DND-41 (cell line): ENCODE results near the gene TMCC1.
"Not testable (repeated sequence)": the region's sequence is repeated elsewhere in the genome, so short reads cannot be mapped to it uniquely, and the experiment has no call there.

Experiments used
- ATAC-seq: fragments of 200-7000 bp; cut with Tn5 transposase; 3 replicates; pipeline ENCODE4 v1.9.1; 2021; ENCODE audit warnings: low read depth; ENCODE audit not compliant: insufficient read depth
- DNase-seq: peaks from one replicate; pipeline ENCODE4 v3.0.0-alpha.2; 2020
- H2AFZ ChIP-seq: 2 replicates; pipeline ENCODE4 v1.6.0; 2012; ENCODE audit warnings: low read depth, low read length
- H3K27ac ChIP-seq: 2 replicates; pipeline ENCODE4 v1.5.1; 2012; ENCODE audit warnings: low read length, inconsistent platforms
- H3K27me3 ChIP-seq: fragments of 200-600 bp; sonication (generic); 2 replicates; pipeline ENCODE4 v1.6.0; 2012; ENCODE audit warnings: low read length, mild to moderate bottlenecking, inconsistent platforms; ENCODE audit not compliant: insufficient read depth, poor library complexity
- H3K36me3 ChIP-seq: 2 replicates; pipeline ENCODE4 v1.5.1; 2012; ENCODE audit warnings: low read length, inconsistent platforms; ENCODE audit not compliant: insufficient read depth
- H3K4me1 ChIP-seq: 2 replicates; pipeline ENCODE4 v1.5.1; 2012; ENCODE audit warnings: mild to moderate bottlenecking, low read length; ENCODE audit not compliant: insufficient read depth
- H3K4me2 ChIP-seq: 2 replicates; pipeline ENCODE4 v1.6.0; 2012; ENCODE audit warnings: mild to moderate bottlenecking, moderate library complexity, low read length, inconsistent platforms; ENCODE audit not compliant: insufficient read depth
- H3K4me3 ChIP-seq, 2 experiments: fragments of 200-600 bp in 1 of 2; shearing (Covaris generic) in 1 of 2; 2 replicates each; pipeline ENCODE4 v1.5.1; 2012 to 2016; ENCODE audit warnings: inconsistent platforms in 2 of 2, low read length in 2 of 2, mild to moderate bottlenecking in 2 of 2, low read depth in 1 of 2, moderate library complexity in 1 of 2
- H3K79me2 ChIP-seq: 2 replicates; pipeline ENCODE4 v1.6.0; 2012; ENCODE audit warnings: low read length, inconsistent platforms; ENCODE audit not compliant: insufficient read depth
- H3K9ac ChIP-seq: 2 replicates; pipeline ENCODE4 v1.6.0; 2012; ENCODE audit warnings: low read depth, mild to moderate bottlenecking, inconsistent platforms, low read length, moderate library complexity
- H3K9me3 ChIP-seq: 2 replicates; pipeline ENCODE4 v1.5.1; 2012; ENCODE audit warnings: low read length, moderate library complexity, mild to moderate bottlenecking, inconsistent platforms; ENCODE audit not compliant: insufficient read depth, severe bottlenecking
- H4K20me1 ChIP-seq: 2 replicates; pipeline ENCODE4 v1.6.0; 2012; ENCODE audit warnings: low read length; ENCODE audit not compliant: insufficient read depth
- CTCF ChIP-seq: IDR thresholded peaks from 2 replicates; pipeline ENCODE4 v1.5.1; 2012; ENCODE audit warnings: borderline replicate concordance, low read length, moderate library complexity, mild to moderate bottlenecking; ENCODE audit not compliant: poor library complexity, severe bottlenecking; ENCODE audit errors: extremely low read depth
- EZH2 ChIP-seq: IDR thresholded peaks from 3 replicates; pipeline ENCODE4 v1.6.1; 2012; ENCODE audit warnings: borderline replicate concordance, low read depth, mild to moderate bottlenecking, moderate library complexity, low read length, inconsistent platforms; ENCODE audit not compliant: severe bottlenecking

Gene TMCC1

DNA sequence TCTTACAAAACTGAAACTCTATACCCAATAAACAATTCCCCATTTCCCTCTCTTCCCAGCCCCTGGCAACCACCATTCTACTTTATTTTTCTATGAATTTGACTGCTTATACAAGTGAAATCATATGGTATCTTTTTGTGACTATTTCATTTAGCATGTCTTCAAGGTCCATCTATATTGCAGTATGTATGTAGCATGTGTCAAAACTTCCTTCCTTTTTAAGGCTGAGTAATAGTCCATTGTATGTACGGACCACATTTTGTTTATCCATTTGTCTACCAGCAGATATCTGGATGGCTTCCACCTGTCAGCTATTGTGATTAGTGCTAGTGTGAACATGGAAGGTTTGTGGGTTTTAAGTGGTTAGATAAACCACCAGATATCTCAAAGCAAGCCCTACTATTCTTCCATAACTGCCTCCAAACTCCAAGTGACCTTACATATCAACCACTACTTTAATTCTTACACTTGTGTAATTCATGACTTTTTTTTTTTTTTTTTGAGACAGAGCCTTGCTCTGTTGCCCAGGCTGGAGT is 134.7 kb downstream of the TMCC1 start:
- H4K20me1 ChIP-seq, result no peaks in the 10 kb centered on the region
- no peaks in the 10 kb centered on the region for H3K36me3 ChIP-seq
- no peaks in the 10 kb centered on the region for H3K27me3 ChIP-seq
- no peak overlapping the region for H3K9ac ChIP-seq
- H3K79me2 ChIP-seq, result no peaks in the 10 kb centered on the region
- DNase-seq (no peak), ATAC-seq (peak; percentile 68)
- H2AFZ ChIP-seq, result no peak overlapping the region
- H3K27ac ChIP-seq, result no peak overlapping the region
- H3K9me3 ChIP-seq, result no peaks in the 10 kb centered on the region
- TF ChIP-seq CTCF (no peak), EZH2 (no peak)
- H3K4me1 ChIP-seq, result no peaks in the 10 kb centered on the region
- no peak overlapping the region for H3K4me3 ChIP-seq
- no peak overlapping the region for H3K4me2 ChIP-seq

DNA sequence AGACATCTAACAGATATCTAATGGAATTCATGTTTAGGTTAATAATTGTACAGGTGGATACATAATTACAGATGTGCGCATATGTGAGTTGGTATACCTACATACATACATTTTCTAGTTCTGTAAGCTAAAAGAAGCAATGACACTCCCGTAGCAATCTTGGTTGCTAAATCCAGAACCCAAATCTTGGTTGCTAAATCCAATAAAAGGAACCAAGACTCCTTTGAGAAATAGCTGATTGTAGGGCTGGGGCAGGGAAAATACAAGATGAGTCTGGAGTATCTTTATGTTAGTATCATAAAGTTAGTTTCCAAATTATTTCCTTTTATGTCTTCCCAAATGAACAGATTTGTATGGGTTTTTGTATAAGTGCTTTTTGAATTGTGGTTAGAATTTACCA is 135.2 kb downstream of the TMCC1 start:
- H4K20me1 ChIP-seq, result no peaks in the 10 kb centered on the region
- TF ChIP-seq CTCF (no peak), EZH2 (no peak)
- no peaks in the 10 kb centered on the region for H3K79me2 ChIP-seq
- H2AFZ ChIP-seq, result no peak overlapping the region
- H3K36me3 ChIP-seq, result no peaks in the 10 kb centered on the region
- no peak overlapping the region for H3K9ac ChIP-seq
- no peak overlapping the region for H3K4me3 ChIP-seq
- H3K4me2 ChIP-seq, result no peak overlapping the region
- H3K27me3 ChIP-seq, result no peaks in the 10 kb centered on the region
- H3K9me3 ChIP-seq, result peaks cover 4% of the 10 kb centered on the region
- ATAC-seq (no peak), DNase-seq (no peak)
- H3K4me1 ChIP-seq, result no peaks in the 10 kb centered on the region
- H3K27ac ChIP-seq, result no peak overlapping the region

DNA sequence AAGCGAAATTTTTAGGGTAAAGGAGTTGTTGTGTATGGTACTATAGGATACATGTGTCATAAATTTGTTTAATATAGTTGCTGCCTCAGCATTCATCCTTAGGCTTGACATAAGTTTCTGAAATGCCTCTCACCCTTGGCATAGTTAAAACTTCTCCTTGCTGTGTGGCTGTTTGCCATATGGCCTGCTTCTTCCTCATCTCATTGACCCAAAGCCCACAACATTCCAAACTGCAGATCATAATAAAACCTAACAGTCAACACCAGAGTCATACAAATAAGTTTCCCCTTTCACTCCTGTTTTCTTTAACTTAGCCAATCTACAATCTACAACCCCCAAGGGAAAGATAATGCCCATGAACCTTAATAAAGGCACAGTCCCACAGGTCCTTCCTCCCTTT is 136.6 kb downstream of the TMCC1 start:
- H3K4me2 ChIP-seq, result no peak overlapping the region
- TF ChIP-seq CTCF (no peak), EZH2 (no peak)
- peaks cover 8% of the 10 kb centered on the region; the same call in 1 of the 2 replicates for H3K79me2 ChIP-seq
- no peak overlapping the region for H2AFZ ChIP-seq
- no peaks in the 10 kb centered on the region for H3K4me1 ChIP-seq
- no peaks in the 10 kb centered on the region for H3K27me3 ChIP-seq
- 0 out of 2 replicates have a peak, but pooled peaks cover 2% of the 10 kb centered on the region for H3K36me3 ChIP-seq
- ATAC-seq, result no peak
- H4K20me1 ChIP-seq, result no peaks in the 10 kb centered on the region
- H3K9ac ChIP-seq, result no peak overlapping the region
- DNase-seq, result no peak
- no peak overlapping the region for H3K27ac ChIP-seq
- H3K9me3 ChIP-seq, result peaks cover 12% of the 10 kb centered on the region
- H3K4me3 ChIP-seq, result no peak overlapping the region

GRCh38 chr3:129751105-129751504 is 142.4 kb downstream of the TMCC1 start:
- H3K4me1 ChIP-seq, H3K4me3 ChIP-seq, H3K4me2 ChIP-seq, H3K36me3 ChIP-seq, H3K27ac ChIP-seq, DNase-seq, H3K79me2 ChIP-seq, ATAC-seq, H3K9ac ChIP-seq, H2AFZ ChIP-seq, H3K27me3 ChIP-seq, H4K20me1 ChIP-seq: not testable (repeated sequence)
- peaks cover 12% of the 10 kb centered on the region for H3K9me3 ChIP-seq
